GM21515 (cell line): ENCODE measurements around the gene B9D2.

Experiments
- ATAC-seq: cut with Tn5 transposase; IDR thresholded peaks from one replicate; pipeline ENCODE4 v1.9.1; 2021; ENCODE audit not compliant: unreplicated experiment

Gene B9D2

DNA sequence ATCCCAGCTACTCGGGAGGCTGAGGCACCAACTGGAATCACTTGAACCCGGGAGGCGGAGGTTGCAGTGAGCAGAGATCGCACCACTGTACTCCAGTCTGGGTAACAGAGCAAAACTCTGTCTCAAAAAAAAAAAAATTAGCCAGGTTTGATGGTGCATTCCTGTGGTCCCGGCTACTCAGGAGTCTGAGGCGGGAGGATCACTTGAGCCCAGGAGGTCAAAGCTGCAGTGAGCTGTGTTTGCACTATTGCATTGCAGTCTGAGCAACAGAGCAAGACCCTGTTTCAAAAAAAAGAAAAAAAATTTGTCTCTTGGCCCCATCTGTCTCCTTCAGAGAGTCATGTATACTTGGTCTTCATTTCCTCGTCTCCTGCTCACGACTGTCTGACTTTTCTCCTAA lies 52.3 kb downstream of the B9D2 start:
- ATAC-seq: no peak

GRCh38 chr19:41311072-41311471 lies 52.9 kb downstream of the B9D2 start:
- no peak for ATAC-seq

DNA sequence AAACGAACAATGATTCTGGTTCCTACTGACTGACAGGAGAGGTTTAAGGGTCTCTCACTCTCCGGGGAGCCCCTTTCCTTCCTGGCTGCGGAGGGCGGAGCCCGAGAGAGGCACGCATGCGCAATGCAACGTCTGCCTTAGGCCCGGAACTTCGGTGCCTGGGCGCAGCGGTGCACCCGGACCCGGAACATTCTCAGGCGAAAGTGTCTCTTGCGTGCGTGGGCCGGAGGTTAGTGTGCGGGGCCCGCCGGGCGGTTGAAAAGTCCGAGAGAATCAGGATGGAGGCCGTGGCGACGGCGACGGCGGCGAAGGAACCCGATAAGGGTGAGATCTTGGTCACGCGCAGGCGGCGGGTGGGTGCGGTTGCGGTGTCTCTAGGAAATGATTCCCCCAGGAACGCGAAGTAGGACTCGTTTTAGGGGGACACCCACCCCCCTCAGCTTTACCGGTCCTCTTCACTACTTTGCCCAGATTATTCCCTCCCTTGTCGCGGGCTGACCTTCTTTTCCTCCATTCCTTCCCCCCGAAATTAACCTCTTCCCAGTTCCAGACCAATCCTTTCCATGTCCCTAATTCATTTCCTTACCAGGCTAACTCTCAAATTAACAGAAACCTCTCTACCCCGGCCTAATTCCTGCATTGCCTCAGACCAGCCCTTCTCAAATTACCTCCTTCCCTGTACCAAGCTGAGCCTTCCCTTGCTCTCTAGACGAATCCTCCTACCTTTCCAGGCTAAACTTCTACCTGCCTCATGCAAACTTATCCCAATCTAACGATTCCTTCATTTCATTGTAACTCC lies 53.7 kb downstream of the B9D2 start, which contains the start of gene CCDC97:
Gene CCDC97, plus strand, starts transcription at position 140 of the 799 bp plus-strand sequence. Its CDS starts 139 bp downstream, at position 279.
- ATAC-seq: peak; percentile 53

DNA sequence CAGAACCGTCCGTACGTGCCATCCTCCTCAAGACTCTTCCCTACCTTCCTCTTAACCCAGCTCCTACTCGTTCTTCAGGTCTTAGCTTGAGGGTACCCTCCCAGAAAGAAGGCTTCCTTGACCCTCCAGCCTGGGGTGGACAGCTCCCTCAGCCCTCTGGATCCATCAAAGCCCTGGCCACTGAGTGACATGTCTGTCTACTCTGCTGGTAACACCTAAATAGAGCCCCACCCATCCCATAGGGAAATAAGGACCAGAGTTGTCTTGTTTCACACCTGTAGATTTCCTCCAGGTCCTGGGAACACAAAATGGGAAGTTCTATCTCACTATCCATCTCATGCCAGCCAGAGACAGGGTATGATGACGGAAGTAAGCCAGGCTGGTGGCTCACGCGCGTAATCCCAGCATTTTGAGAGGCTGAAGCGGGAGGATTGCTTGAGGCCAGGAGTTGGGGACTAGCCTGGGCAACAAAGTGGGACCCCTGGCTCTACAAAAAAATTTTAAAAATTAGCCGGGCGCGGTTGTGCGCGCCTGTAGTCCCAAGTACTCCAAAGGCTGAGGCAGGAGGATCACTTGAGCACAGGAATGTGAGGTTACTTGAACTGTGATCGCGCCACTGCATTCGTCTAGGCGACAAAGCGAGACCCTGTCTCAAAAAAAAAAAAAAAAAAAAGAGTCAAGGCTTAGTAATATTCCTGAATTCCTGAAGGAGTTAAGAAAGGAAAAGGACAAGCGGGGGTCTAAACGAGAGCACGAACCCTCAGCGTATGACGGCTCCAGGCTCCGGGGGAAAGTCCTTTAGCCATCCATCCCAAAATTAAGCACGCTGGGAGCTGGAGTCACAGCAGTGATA lies 54.5 kb downstream of the B9D2 start:
- no peak for ATAC-seq

DNA sequence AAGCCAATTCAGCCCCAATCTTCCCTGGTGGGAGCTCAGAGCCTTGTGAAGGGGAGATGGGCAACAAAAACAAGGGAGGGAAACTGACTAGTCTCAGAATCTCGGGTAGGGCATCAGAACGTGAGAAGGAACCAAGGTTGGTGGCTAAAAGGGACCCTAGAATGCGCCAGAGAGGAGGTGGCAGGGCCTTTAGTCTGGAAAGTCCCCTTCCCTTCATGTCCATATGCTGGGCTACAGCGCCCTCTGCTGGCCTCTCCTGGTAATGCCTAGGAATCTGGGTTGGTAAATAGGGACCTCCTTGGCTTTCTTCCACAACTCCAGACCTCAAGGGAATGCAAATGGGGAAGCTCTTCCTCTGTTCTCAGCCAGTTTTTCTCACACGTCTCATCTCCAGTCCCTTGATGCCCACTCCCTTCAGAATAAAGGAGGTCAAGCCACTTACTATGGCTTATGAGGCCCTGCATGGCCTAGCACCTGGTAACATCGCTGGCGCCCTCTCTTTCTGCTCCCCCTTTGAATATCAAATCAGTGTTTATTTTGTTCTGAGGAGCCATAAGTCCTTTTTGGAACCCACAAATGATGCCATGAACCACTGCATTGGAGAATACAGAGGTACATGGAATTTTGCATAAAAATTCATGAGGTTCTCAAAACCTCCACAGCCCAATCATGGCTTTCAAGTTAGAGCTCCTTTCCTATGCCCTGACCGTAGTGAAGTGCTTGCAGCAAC lies 55.3 kb downstream of the B9D2 start:
- ATAC-seq: no peak

DNA sequence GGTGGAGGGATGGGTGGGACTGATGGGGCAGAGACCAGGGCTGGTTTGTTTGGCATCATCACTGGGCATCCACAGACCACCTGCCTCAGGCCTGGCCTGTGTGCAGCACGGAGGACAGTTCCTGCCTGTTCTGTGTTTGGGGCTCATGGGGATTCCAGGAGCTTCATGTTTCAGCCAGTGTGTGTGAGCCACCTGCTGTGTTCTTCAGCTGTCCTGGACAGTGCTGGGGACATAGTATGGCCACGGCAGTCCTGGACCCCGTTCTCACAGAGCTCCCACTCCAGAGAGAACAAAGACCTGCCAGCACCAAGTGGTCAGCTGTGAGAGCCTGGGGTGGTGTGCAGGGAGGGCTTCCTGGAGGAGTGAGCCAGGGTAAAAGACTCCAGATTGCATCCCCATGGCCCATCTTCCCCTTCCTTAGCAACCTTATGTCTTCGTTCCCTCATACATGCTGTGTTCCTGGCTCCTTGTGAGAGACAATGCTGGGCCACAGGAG lies 55.9 kb downstream of the B9D2 start:
- ATAC-seq: no peak

GRCh38 chr19:41307090-41307875 lies 56.7 kb downstream of the B9D2 start:
- no peak for ATAC-seq

- no peak for ATAC-seq
Measured at GRCh38 chr19:41305927-41306793, 57.8 kb downstream of the B9D2 start.

DNA sequence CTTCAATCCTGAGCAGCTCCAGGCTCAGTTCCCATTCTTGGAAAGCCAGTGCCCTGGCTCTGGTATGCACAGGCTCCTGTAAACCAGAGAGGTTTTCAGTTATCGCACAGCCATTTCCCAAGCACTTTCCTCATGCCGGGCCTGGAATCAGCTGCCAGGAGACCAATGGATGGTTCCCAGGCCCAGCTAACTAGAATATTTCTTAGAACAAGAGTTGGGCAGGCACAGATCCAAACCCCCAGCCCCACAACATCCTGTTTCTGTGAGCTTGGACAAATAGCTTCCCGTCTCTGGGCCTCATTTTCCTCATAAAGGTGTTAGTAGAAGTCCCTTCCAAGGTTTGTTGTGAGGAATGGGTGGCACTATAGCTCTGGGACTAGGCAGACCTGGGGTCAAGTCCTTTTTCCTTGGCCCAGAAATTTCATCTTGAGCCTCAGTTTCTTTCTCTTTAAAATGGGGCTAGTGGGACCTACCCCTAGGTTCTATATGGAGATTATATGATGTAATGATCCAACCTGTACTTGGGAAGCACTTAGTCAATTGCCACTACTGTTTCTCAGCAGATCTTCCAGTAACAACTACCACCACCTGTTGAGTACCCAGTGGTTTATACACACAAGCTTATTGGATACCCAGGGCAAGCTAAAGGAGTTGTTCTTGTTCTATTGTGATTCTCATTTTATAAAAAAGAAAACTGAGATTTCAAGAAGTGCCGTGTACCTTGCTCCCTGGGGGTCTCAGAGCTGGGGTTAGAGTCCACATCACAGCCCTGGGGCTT lies 59.1 kb downstream of the B9D2 start:
- no peak for ATAC-seq
